ENCODE measurements around the gene CSPG4.
A peak's percentile ranks its signal among the peaks of the same experiment; 100 is the strongest.
"Not testable (repeated sequence)": the region's sequence is repeated elsewhere in the genome, so short reads cannot be mapped to it uniquely, and the experiment has no call there.

Gene CSPG4

DNA sequence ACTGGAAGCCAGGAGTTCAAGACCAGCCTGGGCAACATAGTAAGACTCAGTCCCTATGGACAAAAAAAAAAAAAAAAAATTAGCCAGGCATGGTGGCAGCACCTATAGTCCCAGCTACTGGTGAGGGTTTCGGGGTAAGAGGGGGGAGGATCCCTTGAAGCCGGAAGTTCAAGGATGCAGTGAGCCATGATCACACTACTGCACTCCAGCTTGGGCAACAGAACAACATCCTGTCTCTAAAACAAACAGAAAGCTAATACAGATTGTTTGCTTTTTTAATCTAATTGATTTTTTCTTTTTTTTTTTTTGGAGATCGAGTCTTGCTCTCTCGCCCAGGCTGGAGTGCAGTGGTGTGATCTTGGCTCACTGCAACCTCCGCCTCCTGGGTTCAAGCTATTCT lies 71.0 kb downstream of the CSPG4 start:
- no peak for DNase-seq

DNA sequence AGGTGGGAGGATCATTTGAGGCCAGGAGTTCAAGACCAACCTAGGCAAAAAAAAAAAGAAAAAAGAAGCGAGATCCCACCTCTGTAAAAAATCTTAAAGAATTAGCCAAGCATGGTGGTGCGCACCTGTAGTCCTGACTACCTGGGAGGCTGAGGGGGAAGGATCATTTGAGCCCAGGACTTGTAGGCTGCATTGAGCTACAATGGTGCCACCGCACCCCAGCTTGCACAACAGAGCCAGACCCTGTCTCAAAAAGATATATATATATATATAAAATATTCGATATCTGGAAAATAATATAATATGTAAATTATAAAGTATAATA lies 71.5 kb downstream of the CSPG4 start:
- TF ChIP-seq POLR2A (IDR thresholded peaks at IDR 0.05; ENCODE audit: low read length) (no peak), GATA1 (IDR thresholded peaks at IDR 0.05; ENCODE audit: low read depth, low read length) (no peak)
- DNase-seq, result no peak

More for the DNA sequence above, 71.0 kb downstream of the CSPG4 start:
- no peak for TF ChIP-seq GATA1 (IDR thresholded peaks at IDR 0.05; ENCODE audit: low read depth, low read length)
- TF ChIP-seq POLR2A (IDR thresholded peaks at IDR 0.05; ENCODE audit: low read length), result no peak

DNA sequence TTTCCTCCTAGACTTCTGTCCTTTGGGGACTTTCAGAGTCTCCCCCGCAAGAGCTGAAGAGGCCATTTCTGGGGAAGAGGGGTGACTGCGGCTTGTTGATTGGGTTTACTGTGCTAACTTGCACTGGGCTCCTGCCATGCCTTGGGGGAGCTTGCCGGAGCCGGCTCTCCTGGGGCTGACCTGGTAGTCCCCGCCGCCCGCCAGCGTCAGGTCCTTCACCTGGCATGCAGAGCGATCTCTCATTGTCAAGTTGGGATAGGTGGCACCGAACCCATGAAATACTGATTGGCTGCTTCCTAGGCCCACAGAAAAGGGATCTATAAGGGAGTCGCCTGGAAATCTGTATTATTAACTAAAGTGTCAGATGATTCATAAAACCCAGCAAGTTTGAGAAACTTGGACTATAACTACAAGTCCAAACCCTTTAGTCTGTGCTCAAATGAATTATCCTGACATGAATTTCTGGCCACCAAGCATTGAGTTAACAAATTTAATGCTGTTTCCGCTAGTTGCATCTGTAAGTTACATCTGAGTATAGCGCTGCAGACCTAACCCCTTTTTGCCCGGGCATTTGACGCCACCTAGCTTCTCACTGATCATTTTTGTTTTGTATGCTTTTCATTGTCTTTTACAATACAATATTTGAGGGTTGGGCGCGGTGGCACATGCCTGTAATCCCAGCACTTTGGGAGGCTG lies 72.0 kb downstream of the CSPG4 start:
- TF ChIP-seq GATA1 (IDR thresholded peaks at IDR 0.05; ENCODE audit: low read depth, low read length), result no peak
- no peak for TF ChIP-seq POLR2A (IDR thresholded peaks at IDR 0.05; ENCODE audit: low read length)
- peak; percentile 73 to 75 for DNase-seq

DNA sequence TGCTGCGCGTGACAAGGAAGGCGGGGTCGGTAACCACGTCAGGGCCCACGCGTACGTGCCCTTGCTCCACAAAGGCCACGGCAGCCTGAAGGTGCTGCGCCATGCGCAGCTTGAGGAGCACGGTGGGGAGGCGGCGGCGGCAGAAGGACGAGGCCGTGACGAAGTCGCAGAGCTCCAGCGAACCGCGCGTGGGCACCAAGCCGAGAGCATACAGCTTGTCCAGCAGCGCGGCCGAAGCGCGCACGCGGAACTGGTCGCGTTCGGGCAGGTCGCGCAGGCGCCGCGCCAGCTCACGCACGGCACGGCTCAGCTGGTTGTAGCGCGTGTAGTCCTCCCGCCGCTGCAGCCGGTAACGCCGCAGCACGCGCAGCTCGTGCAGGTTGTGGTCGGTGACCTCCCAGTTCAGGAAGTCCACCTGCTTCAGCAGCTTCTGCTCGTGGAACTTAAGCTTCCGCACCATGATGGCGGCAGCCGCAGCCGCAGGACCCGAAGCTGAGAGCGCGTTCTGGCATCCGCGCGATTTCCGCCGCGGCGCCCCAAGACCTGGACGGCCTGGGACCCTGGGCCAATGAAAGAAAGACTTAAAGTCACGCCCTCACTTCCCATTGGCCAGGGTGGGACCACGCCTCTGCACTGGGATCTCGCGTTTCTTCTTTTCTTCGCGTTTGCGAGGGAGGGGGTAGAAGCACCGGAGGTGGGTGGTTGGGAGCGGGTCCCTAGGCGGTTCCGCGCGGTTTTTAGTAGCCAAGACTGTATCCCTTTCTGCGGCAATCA lies 72.8 kb downstream of the CSPG4 start, which contains the start of gene IMP3:
Gene IMP3 (minus strand): TSS at position 516 of the 774 bp plus-strand sequence. CDS start 56 bp downstream, at position 460.
- TF ChIP-seq GATA1 (IDR thresholded peaks at IDR 0.05; ENCODE audit: low read depth, low read length) (no peak), POLR2A (IDR thresholded peaks at IDR 0.05; ENCODE audit: low read length) (peak; percentile 99)
- peak; percentile 97 for DNase-seq

DNA sequence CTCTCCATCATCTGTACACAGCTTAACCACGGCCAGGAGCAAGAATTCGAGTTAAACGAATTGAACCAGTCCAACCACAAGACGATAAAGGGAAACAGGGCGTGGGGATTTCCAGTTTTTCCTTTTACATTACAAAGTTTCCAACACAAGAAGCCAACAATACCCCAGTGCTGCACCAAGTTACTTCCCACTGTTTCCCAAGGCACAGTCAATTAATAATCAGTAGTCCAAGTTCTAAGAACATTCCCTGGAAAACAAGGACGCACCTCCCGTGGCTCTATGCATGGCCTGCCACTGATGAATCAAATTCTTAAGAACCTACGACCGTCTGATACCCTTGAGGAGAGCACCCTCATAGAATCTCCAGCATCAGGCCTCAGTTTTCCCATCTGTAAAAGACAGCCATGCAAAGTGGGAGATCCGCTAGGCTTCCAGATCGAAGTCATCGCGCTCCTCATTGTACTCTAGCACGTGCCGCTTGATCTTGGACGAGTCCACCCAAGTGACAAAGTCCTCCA lies 73.4 kb downstream of the CSPG4 start:
- TF ChIP-seq GATA1 (IDR thresholded peaks at IDR 0.05; ENCODE audit: low read depth, low read length), result no peak
- TF ChIP-seq POLR2A (IDR thresholded peaks at IDR 0.05; ENCODE audit: low read length), result no peak
- peak; percentile 55 to 60 for DNase-seq

DNA sequence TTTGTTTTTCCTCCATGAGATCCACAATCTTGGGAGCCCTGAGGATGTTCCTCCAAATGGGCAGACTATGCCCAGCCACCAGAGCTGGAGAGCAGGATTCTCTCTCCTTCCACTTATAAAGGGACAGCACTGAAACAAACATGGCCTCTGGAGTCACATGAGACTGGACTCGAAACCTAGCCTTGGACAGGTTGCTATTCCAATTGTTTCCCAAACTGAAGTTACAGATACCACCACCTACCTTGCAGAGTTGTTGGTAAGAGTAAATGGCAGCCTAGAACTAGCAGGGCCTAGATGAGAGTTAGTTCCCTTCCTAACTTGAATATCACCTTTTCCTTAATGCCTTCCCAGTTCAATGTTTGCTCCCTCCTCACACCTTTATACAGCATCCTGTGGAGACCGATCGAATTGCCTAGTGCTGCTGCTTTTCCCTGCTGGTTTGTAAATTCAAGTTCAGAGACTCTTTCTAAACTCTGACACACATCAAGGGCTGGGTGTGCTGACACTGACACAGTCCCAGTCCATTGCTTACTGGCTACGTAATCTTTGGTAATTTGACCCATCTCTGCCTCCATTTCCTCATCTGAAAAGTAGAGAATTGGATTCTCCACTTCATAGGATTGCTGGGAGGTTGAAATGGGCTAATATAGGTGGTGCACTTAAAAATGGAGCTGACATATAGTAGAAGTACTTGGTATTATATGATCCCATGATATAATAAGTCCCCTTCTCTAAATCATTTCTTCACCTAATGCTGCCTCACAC lies 75.2 kb downstream of the CSPG4 start:
- DNase-seq, result no peak
- TF ChIP-seq GATA1 (IDR thresholded peaks at IDR 0.05; ENCODE audit: low read depth, low read length), result no peak
- no peak for TF ChIP-seq POLR2A (IDR thresholded peaks at IDR 0.05; ENCODE audit: low read length)

DNA sequence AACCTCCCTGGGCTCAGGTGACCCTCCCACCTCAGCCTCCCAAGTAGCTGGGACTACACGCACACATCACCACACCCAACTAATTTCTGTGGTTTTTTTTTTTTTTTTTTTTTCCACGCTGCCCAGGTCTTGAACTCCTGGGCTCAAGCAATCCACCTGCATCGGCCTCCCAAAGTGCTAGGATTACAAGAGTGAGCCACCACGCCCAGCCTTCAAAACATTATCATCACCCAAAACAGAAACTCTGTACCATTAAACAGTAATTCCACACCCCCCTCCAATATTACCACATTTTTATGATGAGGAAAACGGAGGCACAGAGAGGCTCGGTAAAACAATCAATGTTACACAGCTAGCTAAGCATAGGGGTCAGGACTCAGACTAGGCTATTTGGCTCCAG lies 76.6 kb downstream of the CSPG4 start:
- TF ChIP-seq POLR2A (IDR thresholded peaks at IDR 0.05; ENCODE audit: low read length), result no peak
- TF ChIP-seq GATA1 (IDR thresholded peaks at IDR 0.05; ENCODE audit: low read depth, low read length), result no peak
- DNase-seq, result no peak

DNA sequence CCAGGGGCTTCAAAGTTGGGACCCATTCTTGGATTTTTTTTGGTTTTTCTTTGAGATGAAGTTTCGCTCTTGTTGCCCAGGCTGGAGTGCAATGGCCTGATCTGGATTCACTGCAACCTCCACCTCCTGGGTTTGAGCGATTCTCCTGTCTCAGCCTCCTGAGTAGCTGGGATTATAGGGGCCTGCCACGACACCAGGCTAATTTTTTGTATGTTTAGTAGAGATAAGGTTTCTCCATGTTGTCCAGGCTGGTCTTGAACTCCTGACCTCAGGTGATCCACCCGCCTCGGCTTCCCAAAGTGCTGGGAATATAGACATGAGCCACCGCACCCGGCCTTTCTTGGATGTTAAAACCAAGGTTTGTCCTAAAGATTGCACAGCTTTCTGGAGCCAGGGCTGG lies 78.7 kb downstream of the CSPG4 start:
- DNase-seq, result not testable (repeated sequence)

DNA sequence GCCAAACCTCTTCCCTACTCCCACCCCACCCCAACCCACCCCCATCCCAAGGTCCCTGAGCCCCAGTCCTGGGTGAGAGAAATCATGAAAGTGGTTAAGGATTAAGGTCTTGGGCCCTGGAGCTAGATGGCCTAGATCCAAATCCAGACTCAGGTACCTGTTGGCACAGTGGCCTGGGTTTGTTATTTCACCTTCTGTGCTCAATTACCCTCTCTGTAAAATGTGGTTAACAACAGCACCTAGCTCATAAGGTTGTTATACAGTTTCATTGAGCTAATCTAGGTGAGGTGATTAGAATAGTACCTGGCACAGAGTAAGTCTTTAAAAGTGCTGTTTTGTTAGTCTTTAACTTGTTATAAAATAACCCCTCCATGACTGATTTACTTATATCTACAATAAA lies 80.7 kb downstream of the CSPG4 start:
- TF ChIP-seq GATA1 (IDR thresholded peaks at IDR 0.05; ENCODE audit: low read depth, low read length) (no peak), POLR2A (IDR thresholded peaks at IDR 0.05; ENCODE audit: low read length) (no peak)
- no peak for DNase-seq

DNA sequence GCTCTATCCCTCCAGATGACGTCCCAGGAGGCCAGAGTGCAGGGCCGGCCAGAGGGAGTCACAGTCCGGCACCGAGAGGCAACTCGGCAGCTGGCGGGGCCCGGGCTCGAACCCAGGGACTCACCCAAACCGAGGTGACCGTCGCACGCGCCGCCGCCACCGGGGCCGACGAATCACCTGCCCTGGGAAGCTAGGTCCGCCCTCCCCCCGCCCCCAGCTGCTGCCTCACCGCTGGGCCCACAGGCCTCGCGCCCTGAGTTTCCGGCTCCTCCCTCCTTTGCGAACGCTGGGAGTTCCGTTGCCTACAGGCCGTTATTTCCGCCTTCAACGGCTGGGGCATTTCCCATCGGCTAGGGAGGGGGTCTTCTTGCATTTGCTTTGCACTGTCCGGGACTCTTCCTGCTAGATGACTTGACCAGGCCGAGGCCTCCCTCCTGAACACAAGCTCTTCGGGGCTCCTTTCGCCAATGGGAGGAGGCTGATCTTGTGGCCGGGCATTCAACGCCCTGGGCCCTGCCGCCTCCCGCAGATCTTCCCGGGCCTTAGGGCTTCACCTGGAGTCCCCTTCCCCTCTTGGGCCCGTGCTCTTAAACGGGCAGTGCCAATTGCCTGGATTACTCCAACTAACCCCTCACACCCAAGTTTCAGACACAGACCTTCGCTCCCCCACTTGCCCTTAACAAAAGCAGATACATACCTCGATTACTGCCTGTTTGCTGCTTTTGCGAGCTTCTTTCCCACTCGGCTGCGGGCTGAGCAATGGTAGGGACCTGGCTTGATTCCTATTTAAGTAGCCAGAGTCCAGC lies 86.9 kb downstream of the CSPG4 start, which contains the start of gene SNUPN:
Gene SNUPN (minus strand): TSS at position 184 of the 806 bp plus-strand sequence. CDS start 4,674 bp downstream, outside the sequence.
- DNase-seq, result peak; percentile 96 to 97
- TF ChIP-seq GATA1 (IDR thresholded peaks at IDR 0.05; ENCODE audit: low read depth, low read length), result no peak
- TF ChIP-seq POLR2A (IDR thresholded peaks at IDR 0.05; ENCODE audit: low read length), result peak; percentile 79

Data from erythroblast (primary cell).